NCI-H2107 treated with DMSO at 0.1 percent for 48 hours (cell line): Measurements from ENCODE around the gene DQX1.

Experiments used
- DNase-seq: peaks from one replicate; lab custom pipeline; 2025; ENCODE audit not compliant: unreplicated experiment; lab: John Stamatoyannopoulos, UW

Gene DQX1

GRCh38 chr2:74534411-74534810 lies 8.4 kb upstream of the DQX1 start:
- no peak for DNase-seq

DNA sequence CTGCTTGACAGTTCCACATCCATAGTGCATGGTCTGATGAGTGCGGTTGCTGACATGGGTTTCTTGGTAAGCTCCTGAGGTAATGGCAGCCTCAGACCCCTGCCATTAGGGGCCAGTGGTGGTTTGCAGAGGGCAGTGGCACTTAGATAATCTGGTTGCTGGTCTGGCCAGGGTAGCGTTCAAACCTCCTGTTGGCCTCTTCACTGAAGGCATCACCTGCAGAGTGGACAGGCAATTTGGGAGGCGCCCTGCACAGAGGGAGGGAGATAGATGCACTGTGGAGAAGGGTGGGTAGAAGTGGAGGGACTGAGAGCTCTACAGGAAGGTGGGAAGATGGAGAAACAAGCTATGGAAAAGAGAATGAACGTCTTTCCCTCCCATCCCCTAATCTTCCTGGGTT lies 7.4 kb upstream of the DQX1 start:
- no peak for DNase-seq

DNA sequence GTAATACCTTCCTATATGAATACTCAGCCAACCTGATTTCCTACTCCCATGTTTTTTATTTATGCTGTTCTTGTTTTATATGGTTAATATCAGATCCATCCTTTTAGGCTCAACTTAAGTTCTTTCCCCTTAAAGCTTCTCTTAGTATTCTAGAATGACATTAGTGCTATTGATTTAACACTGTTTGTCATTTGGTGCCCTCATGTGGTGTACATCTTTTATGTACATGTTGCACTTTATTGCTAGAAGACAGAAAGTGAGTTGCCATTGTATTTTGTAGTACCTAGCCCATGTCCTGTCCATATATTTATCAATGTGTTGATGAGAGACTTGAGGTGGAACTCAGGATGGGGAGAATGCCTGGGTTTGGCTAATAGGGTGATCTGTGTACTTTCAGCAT lies 6.2 kb upstream of the DQX1 start:
- peak; percentile 29 for DNase-seq

GRCh38 chr2:74531666-74532065 lies 5.6 kb upstream of the DQX1 start:
- no peak for DNase-seq

DNA sequence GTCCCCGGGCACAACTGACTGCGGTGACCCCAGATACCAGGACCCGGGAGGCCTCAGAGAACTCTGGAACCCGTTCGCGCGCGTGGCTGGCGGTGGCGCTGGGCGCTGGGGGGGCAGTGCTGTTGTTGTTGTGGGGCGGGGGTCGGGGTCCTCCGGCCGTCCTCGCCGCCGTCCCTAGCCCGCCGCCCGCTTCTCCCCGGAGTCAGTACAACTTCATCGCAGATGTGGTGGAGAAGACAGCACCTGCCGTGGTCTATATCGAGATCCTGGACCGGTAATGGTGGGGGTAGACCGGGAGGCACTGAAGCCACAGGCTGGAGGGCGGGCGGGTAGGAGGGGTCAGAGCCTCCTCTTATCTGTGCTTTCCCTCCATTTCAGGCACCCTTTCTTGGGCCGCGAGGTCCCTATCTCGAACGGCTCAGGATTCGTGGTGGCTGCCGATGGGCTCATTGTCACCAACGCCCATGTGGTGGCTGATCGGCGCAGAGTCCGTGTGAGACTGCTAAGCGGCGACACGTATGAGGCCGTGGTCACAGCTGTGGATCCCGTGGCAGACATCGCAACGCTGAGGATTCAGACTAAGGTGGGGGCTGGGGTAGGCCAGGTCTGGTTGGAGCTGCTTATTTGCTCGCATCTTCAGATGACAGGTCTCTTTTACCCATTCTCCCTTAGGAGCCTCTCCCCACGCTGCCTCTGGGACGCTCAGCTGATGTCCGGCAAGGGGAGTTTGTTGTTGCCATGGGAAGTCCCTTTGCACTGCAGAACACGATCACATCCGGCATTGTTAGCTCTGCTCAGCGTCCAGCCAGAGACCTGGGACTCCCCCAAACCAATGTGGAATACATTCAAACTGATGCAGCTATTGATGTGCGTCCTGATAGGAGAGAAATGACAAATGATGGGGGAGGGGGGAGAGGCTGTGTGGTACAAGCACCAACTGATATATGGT lies 4.5 kb upstream of the DQX1 start:
- DNase-seq = no peak

- DNase-seq = peak; percentile 86
Observed at GRCh38 chr2:74529357-74530238, 3.6 kb upstream of the DQX1 start, which contains the start of the genes AUP1 and HTRA2. Gene AUP1 (minus strand): TSS chr2:74529706. CDS start chr2:74529629, 77 bp downstream. Gene HTRA2 (plus strand): TSS chr2:74529933. CDS start chr2:74530007, 74 bp downstream.

- no peak for DNase-seq
Observed at GRCh38 chr2:74528600-74529356, 2.7 kb upstream of the DQX1 start.

DNA sequence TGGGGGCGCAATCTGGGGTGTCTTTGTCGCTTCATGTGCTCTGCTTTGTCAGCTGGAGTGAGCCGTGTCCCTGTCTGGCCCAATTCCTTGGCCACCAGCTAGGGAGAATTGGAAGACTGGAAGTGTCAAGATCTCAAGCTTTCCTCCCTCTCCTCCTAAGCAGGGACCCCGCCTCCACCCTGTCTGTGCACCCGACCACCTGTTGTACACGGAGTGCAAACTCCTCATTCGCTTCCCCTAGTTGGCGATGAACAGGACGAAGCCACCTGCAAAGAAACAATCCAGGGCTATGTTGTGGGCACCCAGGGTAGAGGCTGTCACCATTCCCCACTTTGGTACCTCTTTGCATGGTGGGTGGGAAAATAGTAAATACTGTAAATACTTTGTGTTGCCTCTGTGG lies 1.7 kb upstream of the DQX1 start:
- no peak for DNase-seq

- no peak for DNase-seq
Observed at GRCh38 chr2:74526649-74527230, 709 bp upstream of the DQX1 start.

DNA sequence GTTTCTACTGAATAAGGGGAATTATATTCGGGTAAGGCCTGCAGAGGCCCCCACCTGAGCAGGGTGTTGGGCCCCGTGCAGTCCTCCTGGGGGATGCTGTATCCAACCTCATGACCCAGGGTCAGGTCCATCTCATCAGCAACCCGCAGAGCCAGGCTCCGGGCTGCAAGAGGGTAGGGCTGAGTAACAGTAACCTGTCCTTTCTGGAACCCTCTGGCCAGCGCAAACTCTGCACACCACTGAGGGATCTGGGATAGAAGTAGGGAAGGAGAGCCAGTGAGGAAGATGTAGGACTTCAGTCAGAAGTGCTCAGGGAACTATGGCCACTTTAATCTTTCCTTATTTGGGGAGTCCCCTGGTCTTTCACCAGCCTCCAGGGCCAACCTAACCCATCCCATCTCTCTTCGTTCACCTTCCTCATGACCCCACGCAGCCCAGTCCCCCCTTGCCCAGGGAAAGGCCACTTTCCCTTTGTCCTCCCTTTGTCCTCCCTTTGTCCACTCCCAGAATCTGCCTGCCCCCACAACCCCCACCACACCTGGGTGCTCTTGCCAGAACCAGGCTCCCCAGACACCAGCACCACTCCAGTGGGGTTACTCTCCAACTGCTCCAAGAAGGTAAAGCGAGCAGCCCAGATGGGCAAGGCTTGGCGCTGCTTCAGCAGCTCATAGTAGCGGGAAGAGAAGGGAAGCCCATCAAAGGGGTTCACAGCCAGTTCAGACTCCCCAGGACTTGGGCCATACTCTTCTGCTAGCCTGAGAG lies 895 bp downstream of the DQX1 start:
- no peak for DNase-seq

GRCh38 chr2:74524005-74524404 lies 2.0 kb downstream of the DQX1 start:
- DNase-seq = no peak

- DNase-seq = no peak
Observed at GRCh38 chr2:74522516-74522915, 3.5 kb downstream of the DQX1 start.

- DNase-seq = no peak
Observed at GRCh38 chr2:74516650-74517049, 9.4 kb downstream of the DQX1 start.

GRCh38 chr2:74515981-74516633 lies 9.9 kb downstream of the DQX1 start:
- no peak for DNase-seq

- no peak for DNase-seq
Observed at GRCh38 chr2:74515271-74515980, 10.6 kb downstream of the DQX1 start.

- no peak for DNase-seq
Observed at GRCh38 chr2:74514368-74515270, 11.4 kb downstream of the DQX1 start, which contains the start of gene TLX2. Gene TLX2 (plus strand): TSS chr2:74514450. CDS start chr2:74514807, 357 bp downstream.

DNA sequence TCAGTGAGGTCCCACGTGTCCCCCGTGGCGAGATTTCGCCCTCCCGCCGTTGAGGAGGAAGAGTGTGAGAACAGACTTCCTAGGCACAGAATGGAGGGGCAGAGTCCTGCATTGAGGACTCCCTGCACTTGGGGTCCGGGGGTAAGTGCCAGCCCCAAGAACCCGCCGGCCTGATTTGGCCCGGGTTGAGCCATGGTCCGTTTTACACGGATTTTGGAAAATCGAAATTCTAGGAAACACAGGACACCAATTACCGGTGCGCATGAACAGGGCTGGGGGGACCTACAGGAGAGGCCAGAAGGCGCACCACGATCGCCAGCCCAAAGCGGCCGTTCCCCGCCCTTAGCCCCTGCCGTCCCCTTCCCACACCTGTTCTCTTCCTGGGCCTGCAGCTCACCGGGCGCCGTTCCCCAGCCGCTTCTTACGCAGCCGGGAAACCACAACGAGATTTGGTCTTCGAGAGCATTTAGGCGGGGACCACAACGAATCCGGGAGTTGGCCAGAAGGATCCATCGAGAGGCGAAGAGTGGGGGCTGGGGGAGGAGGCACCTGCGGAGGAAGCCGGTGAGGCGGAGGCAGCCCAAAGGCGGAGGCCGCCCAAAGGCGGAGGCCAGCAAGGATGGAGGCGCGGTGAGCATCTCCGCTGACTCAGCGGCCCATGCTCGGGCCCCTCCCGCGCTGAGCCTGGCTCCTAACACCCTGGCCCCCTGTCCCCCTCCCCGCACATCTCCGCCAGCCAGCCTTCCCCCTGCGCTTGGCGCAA lies 12.2 kb downstream of the DQX1 start:
- DNase-seq = no peak
